HG02588 (cell line): ENCODE measurements around the gene VWDE.
"Not testable (repeated sequence)": the region's sequence is repeated elsewhere in the genome, so short reads cannot be mapped to it uniquely, and the experiment has no call there.

ENCODE experiments used
- ATAC-seq: cut with Tn5 transposase; IDR thresholded peaks from one replicate; pipeline ENCODE4 v1.9.1; 2021; ENCODE audit warnings: mild to moderate bottlenecking, moderate library complexity; ENCODE audit not compliant: unreplicated experiment

Gene VWDE

GRCh38 chr7:12403287-12404181 lies at the start of gene VWDE:
TSS of gene VWDE (minus strand) at chr7:12403865. CDS start at chr7:12403716, 149 bp downstream.
- no peak for ATAC-seq

DNA sequence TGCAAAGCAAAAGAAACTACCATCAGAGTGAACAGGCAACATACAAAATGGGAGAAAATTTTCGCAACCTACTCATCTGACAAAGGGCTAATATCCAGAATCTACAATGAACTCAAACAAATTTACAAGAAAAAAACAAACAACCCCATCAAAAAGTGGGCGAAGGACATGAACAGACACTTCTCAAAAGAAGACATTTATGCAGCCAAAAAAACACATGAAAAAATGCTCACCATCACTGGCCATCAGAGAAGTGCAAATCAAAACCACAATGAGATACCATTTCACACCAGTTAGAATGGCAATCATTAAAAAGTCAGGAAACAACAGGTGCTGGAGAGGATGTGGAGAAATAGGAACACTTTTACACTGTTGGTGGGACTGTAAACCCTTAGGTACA lies 49.5 kb upstream of the VWDE start:
- ATAC-seq, result not testable (repeated sequence)

DNA sequence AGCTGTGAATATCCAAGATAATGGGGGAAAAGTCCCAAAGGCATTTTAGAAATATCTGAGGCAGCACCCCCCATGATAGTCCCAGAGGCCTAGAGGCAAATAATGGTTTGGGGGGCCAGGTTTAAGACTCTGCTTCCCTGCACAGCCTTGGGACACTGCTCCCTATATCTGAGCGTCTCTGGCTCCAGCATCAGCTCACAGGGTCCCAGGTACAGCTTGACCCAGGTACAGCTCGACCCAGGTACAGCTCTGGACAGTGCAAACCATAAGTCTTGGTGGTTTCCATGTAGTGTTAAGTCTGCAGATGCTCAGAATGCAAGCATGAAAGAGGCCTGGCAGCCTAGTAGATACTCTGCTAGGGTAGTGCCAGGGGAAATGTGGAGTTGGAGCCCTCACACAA lies 47.0 kb upstream of the VWDE start:
- no peak for ATAC-seq

DNA sequence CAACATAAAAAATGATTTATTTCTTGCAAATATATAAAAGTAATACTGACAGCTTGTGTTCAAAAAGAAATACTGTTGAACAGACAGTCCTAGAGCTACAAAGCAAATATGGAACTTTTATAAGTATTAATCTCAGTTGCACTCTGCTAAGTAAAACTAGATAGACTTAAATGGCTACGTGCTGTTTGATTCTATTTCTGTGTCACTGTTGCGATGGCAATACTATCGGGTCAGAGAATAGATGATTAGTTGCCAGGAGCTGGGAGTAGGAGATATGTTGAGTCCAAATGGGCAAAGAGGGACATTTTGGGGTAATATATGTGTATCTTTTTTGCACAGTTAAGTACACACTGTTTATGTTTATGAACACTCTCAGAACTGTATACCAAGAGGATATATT lies 41.1 kb upstream of the VWDE start:
- no peak for ATAC-seq

- ATAC-seq, result no peak
These were observed 36.6 kb upstream of the VWDE start for GRCh38 chr7:12440229-12440628.

GRCh38 chr7:12436896-12437535 lies 33.4 kb upstream of the VWDE start:
- ATAC-seq, result no peak

- ATAC-seq, result no peak
These were observed 32.5 kb upstream of the VWDE start for GRCh38 chr7:12436126-12436525.

- ATAC-seq, result no peak
These were observed 30.5 kb upstream of the VWDE start for GRCh38 chr7:12434012-12434642.

DNA sequence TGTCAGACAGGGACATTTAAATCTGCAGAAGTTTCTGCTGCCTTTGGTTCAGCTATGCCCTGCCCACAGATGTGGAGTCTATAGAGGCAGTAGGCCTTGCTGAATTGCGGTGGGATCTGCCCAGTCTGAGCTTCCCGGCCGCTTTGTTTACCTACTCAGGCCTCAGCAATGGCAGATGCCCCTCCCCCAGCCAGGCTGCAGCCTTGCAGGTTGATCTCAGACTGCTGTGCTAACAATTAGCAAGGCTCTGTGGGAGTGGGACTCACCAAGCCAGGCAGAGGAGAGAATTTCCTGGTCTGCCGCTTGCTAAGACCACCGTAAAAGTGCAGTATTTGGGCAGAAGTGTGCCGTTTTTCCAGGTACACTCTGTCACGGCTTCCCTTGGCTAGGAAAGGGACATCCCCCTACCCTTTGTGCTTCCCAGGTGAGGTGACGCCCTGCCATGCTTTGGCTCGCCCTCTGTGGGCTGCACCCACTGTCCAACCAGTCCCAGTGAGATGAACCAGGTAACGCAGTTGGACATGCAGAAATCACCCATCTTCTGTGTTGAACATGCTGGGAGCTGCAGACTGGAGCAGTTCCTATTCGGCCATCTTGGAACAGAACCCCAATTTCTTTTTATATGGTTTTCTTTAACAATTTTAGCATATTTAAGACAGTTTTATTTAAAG lies 28.4 kb upstream of the VWDE start:
- no peak for ATAC-seq

- ATAC-seq, result no peak
These were observed 21.6 kb upstream of the VWDE start for GRCh38 chr7:12425311-12425710.

DNA sequence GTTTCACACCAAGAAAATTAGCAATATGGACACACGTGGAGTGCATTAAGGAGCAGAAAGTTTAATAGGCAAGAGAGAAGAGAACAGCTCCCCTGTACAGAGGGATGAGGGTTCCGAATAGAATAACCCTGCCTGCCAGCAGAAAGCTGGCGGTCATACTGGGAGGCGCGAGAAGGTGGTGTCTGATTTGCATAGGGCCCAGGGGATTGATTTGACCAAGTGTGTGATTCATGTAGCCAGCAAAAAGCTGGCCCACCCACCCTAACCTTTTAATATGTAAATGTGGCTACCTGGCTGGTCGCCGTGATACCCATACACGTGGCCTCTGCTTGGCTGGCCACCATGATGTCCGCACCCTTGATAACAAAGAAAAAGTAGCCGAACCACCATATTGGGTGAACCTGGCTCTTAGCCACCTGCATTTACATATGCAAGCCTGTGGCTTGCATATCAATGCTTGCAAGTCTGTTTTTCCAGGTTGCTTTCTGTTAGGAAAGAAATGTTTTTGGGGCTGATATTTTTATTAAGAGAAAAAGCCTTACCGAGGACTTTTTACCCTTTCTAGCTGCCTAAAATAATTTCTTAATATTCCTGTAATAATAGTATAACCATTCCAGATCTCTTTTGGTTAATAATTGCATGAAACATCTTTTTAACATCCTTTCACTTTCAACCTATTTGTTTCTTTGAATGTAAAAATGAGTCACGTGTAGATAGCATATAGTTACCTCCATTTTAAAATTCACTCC lies 20.5 kb upstream of the VWDE start:
- ATAC-seq, result no peak

DNA sequence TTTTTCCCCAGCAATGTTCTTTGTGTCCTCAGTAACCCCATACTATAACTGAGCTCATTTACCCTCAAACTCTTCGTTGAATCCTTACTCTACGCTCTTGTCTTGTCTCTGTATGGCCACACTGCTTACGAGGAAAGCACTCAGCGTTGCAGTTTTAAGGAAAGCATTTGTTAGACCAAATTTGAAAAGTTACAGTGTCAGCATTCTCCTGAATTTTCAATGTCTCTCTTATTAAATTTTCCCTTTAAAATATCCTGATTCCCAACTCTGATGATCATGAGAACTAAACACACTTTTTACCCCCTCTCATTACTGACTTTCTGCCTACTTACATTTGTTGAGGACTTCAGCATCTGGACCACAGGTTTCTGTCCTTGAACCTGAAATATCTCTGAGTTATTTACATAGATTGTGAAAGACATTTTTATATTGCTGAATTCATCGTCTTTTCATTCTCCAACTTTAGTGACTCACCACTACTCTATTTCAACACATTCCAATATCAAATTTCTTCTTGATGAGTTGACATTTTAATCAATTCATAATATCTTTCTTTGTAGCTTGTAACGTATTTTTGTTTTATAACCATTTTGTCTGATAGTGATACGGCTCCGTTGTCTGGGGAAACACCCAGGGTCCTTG lies 19.8 kb upstream of the VWDE start:
- no peak for ATAC-seq

- no peak for ATAC-seq
These were observed 19.1 kb upstream of the VWDE start for GRCh38 chr7:12422554-12423320.

- ATAC-seq, result no peak
These were observed 14.8 kb upstream of the VWDE start for GRCh38 chr7:12418452-12418851.

GRCh38 chr7:12415072-12415471 lies 11.4 kb upstream of the VWDE start:
- ATAC-seq, result no peak

DNA sequence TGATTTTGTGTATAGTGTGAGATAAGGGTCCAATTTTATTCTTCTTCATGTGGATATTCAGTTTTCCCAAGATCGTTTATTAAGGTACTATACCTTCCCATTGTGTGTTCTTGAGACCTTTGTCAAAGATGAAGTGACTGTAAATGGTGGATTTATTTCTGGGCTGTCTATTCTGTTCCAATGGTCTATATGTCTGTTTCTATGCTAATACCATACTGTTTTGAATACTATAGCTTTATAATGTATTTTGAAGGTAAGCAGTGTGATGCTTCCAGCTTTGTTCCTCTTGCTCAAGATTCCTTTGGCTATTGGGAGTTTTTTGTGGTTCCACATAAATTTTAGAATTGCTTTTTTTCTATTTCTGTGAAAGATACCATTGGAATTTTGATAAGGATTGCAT lies 8.7 kb upstream of the VWDE start:
- ATAC-seq, result no peak

GRCh38 chr7:12410523-12410922 lies 6.9 kb upstream of the VWDE start:
- no peak for ATAC-seq

GRCh38 chr7:12409097-12409711 lies 5.5 kb upstream of the VWDE start:
- ATAC-seq, result no peak

GRCh38 chr7:12407652-12408051 lies 4.0 kb upstream of the VWDE start:
- not testable (repeated sequence) for ATAC-seq
